HFF-Myc (cell line): ENCODE results near the gene ATG9A.

Experiments used
- DNase-seq: peaks from one replicate; pipeline ENCODE4 v3.0.0-alpha.2; 2011; ENCODE audit warnings: low read depth; ENCODE audit errors: extremely low read depth
- H3K4me3 ChIP-seq: replicated peaks from 2 replicates; pipeline ENCODE4 v1.5.1; 2011; ENCODE audit warnings: low read depth, mild to moderate bottlenecking, control low read depth, low read length
- TF ChIP-seq, protein P1 (sequence below): IDR thresholded peaks from 2 replicates; pipeline ENCODE4 v1.5.1; 2012; ENCODE audit warnings: mild to moderate bottlenecking, low read depth, low read length, control low read depth; ENCODE audit errors: missing control alignments

The ATG9A gene, protein sequence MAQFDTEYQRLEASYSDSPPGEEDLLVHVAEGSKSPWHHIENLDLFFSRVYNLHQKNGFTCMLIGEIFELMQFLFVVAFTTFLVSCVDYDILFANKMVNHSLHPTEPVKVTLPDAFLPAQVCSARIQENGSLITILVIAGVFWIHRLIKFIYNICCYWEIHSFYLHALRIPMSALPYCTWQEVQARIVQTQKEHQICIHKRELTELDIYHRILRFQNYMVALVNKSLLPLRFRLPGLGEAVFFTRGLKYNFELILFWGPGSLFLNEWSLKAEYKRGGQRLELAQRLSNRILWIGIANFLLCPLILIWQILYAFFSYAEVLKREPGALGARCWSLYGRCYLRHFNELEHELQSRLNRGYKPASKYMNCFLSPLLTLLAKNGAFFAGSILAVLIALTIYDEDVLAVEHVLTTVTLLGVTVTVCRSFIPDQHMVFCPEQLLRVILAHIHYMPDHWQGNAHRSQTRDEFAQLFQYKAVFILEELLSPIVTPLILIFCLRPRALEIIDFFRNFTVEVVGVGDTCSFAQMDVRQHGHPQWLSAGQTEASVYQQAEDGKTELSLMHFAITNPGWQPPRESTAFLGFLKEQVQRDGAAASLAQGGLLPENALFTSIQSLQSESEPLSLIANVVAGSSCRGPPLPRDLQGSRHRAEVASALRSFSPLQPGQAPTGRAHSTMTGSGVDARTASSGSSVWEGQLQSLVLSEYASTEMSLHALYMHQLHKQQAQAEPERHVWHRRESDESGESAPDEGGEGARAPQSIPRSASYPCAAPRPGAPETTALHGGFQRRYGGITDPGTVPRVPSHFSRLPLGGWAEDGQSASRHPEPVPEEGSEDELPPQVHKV

DNA sequence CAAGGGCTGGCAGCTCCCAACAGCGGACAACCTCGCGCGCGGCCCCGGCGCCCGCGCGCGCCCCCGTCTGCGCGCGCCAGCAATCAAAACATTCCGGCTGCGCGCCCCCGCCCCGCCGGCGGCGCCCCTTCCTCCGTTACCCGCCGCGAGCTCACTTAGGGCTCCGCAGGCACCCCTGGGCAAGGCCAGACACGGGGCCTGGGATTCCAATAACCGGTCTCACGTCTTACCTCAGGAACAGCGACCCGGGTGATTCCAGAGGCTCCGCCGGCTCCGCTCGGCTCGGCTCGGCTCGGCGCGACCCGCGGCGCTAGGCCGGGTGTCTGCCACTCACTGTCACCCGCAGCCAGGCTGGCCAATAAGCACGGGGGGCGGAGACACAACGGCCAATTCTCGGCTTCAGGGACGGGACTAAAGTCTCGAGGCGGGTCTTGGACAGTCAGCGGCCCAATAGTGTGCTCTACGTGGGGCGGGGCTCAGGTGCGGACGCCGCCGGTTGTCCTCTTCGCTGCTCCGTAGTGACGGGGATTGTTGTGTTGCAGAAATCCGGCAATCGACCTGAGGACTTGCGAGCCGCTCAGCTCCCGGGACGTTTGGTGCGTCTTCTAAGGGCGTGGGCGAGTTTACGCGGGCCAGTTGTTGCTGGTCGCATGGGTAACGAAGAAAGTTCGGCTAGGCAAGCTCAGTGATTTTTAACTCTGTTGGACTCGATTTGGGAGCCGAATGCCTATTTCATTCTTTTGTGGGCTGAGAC is at the start of gene ATG9A, which contains the start of gene ANKZF1:
Gene ATG9A, minus strand, starts transcription at position 332 of the 754 bp plus-strand sequence. CDS start 1,612 bp downstream, outside the sequence.
Gene ANKZF1, plus strand, starts transcription at position 502 of the 754 bp plus-strand sequence. CDS start 452 bp downstream, outside the sequence.
- TF ChIP-seq, protein P1, sequence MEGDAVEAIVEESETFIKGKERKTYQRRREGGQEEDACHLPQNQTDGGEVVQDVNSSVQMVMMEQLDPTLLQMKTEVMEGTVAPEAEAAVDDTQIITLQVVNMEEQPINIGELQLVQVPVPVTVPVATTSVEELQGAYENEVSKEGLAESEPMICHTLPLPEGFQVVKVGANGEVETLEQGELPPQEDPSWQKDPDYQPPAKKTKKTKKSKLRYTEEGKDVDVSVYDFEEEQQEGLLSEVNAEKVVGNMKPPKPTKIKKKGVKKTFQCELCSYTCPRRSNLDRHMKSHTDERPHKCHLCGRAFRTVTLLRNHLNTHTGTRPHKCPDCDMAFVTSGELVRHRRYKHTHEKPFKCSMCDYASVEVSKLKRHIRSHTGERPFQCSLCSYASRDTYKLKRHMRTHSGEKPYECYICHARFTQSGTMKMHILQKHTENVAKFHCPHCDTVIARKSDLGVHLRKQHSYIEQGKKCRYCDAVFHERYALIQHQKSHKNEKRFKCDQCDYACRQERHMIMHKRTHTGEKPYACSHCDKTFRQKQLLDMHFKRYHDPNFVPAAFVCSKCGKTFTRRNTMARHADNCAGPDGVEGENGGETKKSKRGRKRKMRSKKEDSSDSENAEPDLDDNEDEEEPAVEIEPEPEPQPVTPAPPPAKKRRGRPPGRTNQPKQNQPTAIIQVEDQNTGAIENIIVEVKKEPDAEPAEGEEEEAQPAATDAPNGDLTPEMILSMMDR, result no peak
- DNase-seq, result peak; percentile 93
- H3K4me3 ChIP-seq, result peak within 1 kb of the TSS; percentile 89

DNA sequence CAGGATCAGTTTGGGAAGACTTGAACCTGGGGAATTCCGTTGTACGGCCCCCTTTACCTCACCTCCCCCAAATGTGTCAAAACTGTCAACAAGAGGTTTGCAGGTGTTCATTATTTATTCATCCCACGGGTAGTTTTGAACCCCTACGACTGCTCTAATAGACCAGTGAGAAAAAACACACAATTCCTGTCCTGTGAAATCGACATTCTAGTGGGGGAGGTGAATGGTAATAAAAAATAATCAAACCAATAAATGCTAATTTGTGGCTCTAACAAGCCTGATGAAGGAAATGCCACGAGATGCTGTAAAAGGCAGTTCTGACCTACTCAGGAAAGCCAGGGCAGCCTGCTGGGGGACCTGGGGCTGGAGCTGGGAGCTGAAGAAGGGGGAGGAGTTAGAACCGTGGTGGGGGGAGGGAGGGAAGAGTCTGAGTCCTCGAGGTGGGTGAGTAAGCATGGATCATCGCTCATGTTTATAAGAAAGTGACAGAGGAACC is 49.3 kb upstream of the ATG9A start:
- no peak for DNase-seq
- TF ChIP-seq, protein P1, result no peak
- peak overlapping the region; percentile 50; the same call in 1 of the 2 replicates for H3K4me3 ChIP-seq

DNA sequence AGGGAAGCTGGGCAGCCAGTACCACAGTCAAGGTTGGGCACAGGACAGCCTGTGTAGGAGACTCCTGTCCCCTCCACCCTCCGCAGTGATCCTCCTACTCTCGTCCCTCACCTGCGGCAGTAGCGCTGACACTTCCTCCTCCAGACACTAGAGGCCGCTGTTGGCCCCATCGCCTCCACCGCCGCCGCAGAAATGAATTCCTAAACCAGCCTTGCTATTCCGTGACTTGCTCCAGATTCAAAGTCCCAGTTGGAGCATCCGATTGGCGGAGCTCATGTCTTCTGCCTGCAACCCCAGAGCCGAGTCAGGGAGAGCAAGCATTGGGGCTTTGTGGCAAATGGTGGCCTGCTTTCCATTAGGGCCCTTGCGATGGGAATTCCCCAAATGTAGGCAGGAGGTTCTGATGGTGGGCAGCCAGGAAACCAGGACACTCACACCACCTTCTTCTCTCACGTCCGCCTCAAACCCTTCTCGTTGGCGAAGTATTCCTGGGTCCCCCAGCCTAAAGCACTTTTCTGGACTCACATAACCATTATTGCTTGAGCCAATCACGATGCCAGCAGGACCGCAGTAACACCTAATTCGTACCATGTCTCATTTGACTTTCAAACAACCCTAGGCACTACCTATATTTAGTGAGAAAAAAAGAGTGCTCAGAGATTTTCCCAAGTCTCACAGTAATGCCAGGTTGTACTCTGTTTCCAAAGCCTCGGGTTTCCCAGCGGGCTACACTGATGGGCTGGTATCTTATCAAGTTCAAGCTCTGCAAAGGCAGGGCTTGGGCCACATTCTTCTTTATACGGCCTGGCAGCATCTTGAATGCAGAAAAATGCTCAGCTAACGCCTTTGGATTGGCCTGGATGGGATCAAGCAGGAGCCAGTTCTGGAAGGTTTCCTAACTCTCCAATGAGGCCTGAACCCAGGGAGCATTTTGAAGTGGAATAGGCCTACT is 48.5 kb upstream of the ATG9A start:
- no peak for DNase-seq
- TF ChIP-seq, protein P1, result peak; percentile 99
- H3K4me3 ChIP-seq, result no peak overlapping the region

DNA sequence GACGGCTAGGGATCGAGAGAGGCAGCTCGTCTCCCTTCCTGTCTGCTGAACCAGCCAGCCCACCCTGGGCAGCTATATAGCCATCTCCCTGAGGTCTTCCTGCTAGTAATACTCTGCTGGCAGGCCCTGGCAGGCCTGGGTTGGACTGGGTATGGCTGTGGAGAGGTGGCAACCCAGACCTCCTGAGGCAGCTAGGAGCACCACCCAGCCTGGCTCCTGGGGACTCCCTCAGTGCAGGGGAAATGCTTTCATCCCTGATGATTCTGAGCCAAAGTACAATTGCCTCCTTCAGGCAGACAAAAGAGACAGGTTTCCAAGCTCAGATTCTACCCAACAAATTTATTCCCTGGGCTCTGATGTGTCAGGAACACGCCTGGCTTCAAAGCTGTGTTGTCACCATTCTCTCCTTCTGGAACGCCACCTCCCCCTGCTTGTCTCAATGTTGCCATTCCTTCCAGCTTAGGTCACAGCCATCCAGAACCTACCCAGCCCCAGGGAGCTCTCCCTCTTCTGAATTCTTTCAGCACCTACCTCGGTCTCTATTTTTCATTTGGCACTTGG is 45.0 kb upstream of the ATG9A start:
- DNase-seq, result no peak
- TF ChIP-seq, protein P1, result no peak
- H3K4me3 ChIP-seq, result no peak overlapping the region

DNA sequence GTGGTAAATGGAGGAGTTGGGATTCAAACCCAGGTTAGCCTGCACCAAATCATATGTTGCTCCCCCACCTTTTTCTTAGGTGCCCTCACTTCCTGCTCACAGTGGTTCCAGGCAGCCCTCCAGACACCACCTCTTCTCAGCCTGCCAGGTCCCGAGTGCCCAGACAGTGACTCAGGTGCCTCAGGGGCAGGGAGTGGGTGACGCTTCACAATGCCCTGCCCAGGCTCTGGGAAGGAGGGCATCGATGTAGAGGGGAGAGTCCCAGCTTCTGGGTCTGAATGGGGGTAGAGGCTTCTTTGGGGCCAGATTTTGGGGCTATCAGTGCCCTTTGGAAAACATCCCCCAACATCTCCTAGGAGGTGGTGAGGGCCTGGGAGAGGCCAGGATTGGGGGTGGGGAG is 44.5 kb upstream of the ATG9A start:
- no peak overlapping the region for H3K4me3 ChIP-seq
- DNase-seq, result no peak
- TF ChIP-seq, protein P1, result no peak
